HG03558 (cell line): Measurements from ENCODE around the gene FNDC3B.

Experiments used
- ATAC-seq: cut with Tn5 transposase; IDR thresholded peaks from one replicate; pipeline ENCODE4 v1.9.1; 2021; ENCODE audit warnings: moderate number of reproducible peaks; ENCODE audit not compliant: unreplicated experiment; ENCODE audit errors: extremely low read depth

The FNDC3B gene

DNA sequence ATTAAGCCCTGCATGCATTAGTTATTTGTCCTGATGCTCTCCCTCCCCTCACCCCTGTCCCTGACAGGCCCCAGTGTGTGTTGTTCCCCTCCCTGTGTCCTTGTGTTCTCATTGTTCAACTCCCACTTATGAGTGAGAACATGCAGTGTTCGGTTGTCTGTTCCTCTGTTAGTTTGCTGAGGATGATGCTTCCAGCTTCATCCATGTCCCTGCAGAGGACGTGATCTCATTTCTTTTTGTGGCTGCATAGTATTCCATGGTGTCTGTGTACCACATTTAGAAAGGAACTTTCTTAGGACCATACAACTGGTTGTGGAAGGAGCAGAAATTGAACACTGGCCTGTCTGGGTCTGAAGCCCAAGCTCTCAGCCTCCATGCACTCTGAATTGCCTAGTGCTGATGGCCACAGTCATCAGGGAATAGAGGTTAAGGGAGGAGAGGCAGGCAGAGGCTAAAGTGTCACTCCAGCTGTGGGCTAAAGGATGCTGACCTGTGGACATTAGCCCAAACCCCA, 138.5 kb downstream of the FNDC3B start:
- no peak for ATAC-seq

DNA sequence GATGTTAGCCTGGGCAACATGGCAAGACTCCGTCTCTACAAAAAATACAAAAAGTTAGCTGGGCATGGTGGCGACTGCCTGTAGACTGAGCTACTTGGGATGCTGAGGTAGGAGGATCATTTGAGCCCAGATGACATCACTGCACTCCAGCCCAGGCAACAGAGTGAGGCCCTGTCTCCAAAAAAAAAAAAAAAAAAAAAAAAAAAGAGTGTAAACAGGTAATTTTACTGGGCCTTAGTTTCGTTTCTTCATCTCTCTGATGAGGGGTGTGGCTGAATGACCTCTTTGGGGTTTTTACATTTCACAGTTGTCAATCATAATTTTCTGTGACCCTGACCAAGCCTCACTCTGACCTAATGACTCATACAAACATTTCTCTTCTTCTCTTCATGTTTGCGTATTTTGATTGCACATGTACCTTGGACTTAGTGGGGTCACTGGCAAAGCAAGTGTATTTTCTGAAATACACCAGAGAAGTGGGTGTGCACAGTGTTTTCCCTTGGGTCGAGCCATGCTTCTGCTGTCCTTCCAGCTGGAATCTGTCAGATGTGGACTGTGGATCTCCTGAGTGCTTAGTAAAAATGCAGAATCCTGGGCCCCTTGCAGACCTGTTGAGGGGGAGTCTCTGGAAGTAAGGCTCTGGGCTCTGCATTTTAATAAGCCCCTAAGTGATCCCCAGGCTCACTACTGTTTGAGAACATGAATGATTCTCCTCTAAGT, 140.5 kb downstream of the FNDC3B start:
- ATAC-seq = no peak

- ATAC-seq = no peak
Observed at GRCh38 chr3:172180473-172180872, 141.1 kb downstream of the FNDC3B start.

DNA sequence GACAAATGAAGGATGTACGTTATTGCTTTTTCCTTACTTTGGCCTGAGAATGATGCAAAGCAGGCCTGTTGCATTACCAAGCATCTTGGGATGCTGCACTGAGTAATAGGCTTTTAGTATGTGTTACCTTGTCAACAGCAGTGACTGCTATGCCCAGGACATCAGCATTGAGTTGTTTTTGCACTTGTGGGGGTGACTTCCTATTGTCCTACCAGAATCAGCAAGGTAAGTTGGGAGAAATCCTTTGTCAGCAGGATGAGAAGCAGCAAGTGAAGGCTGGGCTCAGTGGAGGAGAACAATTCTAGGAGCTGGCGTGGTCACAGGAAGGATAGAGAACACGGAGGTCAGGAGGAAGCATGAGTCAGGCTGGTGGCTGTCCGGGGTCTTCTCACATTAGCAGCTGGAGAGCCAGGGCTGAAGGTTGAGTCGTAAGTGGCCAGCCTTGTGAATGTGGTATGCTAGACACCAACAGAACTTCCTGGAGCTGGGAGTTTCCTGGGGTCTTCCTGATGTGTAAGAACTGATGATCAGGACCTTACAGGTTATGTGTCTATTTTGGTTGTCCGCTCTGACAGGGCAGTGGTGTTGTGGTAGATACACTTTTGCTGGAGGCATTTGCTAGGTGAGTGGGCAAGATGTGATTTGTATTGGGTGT, 142.7 kb downstream of the FNDC3B start:
- no peak for ATAC-seq

GRCh38 chr3:172182797-172183196, 143.4 kb downstream of the FNDC3B start:
- ATAC-seq = no peak

DNA sequence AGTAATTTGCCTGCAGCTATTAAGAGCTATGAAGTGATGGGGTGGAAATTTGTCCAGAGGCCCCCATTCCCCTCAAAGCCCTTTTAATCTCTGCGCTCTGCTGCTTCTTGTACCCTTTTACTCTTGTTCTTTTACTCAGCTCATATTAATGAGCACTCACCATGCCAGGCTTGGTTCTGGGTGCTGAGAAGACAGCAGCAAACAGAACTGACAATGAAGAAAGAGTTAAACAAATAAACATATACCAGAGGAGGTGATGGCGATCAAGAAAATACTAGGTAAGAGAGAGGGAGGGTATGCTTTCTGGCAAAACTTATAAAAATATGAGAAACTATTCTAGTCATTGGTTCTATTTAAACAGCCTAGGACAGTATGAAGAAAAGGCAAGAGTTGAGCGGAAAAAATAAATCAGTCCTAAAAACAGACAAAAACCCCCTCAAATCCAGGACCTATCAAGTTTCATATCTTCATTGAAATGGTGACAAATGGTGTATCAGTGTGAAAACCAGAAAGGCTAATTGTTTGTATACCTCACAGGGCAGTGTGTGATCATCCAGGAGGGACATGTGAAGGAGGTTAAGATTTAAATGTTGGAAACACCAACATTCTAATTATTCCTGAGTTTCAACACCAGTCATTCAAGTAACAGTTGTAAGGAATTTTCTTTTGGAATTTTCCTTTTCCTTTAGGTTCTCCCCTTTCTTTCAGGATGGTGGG, 144.9 kb downstream of the FNDC3B start:
- ATAC-seq = no peak

- ATAC-seq = no peak
Observed at GRCh38 chr3:172185907-172186306, 146.5 kb downstream of the FNDC3B start.

DNA sequence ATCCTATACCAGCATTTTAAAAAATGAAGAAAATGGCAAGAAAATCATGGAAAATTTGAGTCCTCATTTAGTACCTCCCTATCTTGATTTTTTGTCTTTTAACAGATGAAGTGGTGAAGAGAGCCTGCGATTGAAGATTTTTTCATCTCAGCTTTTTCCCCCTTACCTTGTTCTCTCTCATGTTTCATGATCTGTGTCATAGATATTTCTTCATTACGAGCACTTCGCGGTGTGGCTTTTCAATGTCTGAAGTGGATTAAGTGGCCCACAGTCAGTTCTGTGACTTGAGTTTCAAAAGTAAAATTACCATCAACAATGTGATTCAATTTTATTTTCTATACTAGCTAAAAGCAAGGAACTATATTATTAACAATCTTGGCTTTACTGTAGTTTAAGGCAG, 147.2 kb downstream of the FNDC3B start:
- no peak for ATAC-seq

GRCh38 chr3:172187511-172187910, 148.1 kb downstream of the FNDC3B start:
- no peak for ATAC-seq

DNA sequence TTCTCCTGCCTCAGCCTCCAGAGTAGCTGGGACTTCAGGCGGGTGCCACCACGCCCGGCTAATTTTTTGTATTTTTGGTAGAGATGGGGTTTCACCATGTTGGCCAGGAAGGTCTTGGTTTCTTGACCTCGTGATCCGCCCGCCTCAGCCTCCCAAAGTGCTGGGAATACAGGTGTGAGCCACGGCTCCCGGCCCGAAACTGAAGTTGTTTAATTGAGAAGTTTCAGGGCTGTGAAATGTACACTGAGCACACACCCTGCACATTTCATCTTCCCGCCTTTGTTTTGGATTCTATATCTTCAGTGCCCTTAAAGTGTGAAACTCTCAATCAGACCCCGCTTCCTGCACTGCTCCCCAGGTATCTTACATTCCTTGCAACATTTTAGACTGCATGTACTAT, 149.1 kb downstream of the FNDC3B start:
- ATAC-seq = no peak

- ATAC-seq = no peak
Observed at GRCh38 chr3:172189213-172189612, 149.8 kb downstream of the FNDC3B start.

- no peak for ATAC-seq
Observed at GRCh38 chr3:172189987-172190603, 150.7 kb downstream of the FNDC3B start.

GRCh38 chr3:172190980-172191379, 151.6 kb downstream of the FNDC3B start:
- ATAC-seq = no peak

- ATAC-seq = no peak
Observed at GRCh38 chr3:172191629-172192028, 152.3 kb downstream of the FNDC3B start.

GRCh38 chr3:172192830-172193415, 153.5 kb downstream of the FNDC3B start:
- ATAC-seq = no peak

GRCh38 chr3:172193436-172193835, 154.1 kb downstream of the FNDC3B start:
- no peak for ATAC-seq

DNA sequence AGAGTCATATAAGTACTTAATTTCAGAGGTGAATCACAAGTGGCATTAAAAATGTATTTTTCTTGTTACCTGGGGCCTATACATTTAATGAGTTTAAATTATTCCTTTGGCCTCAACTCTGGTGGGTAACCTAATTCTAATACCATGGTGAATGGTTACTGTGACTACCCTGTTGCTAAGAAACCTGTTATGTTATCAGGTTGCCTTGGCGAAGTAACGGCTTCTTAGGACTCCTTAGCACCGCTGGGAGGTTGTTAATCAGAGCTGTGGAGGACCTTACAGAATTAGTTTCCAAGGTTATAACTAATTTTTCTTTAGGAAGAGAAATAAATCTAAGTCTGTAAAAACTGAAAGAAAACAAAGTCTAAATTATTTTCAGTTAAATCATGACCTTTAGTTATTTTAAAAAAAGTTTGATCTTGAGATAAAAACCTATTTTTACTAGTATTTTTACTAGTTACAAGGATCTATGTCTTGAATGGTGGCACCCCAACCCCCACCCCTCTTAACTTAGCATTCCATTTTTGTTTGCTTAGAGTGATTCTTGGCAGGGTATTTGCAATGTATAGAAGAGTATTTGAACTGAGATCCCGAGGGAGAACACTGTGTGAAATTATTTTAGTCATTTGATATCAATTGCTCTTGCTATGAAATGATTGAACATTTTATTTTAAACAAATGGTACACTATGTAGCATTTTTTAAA, 155.5 kb downstream of the FNDC3B start:
- ATAC-seq = no peak

- ATAC-seq = no peak
Observed at GRCh38 chr3:172195407-172195754, 156.0 kb downstream of the FNDC3B start.

GRCh38 chr3:172197344-172197743, 158.0 kb downstream of the FNDC3B start:
- no peak for ATAC-seq

GRCh38 chr3:172198428-172198827, 159.1 kb downstream of the FNDC3B start:
- no peak for ATAC-seq
